ENCODE data around the gene MIGA1. TPM values are rescaled to one million over a fixed set of nuclear protein-coding genes. Genes with fewer than 3 reads are reported as not detected.

Gene MIGA1
- total and polyA plus RNA-seq, 4 donors, result 14.9 to 47.0 (median 20.0) TPM

DNA sequence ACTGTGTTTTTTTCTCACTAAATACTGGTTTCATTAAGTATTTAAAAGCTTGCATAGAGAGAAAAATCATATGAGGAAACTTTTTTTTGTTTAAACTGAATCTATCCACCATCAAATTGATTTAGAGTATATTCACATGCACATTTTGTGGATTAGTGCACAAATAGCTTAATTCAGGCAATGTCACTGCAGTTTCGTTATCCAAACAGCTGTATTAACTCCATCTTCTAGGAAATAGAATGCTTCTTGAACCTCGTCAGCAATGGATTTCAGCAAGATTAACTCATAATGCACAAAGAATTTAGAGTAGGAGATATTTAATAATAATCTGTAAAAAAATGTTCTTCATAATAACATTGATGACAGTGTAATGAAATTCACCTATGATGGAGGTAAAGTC lies 146.5 kb downstream of the MIGA1 start:
- no peak for DNase-seq (ENCODE audit: low read depth in 4 of 6, low spot score in 6 of 6)
- Histone ChIP-seq H3K4me1 (ENCODE audit: control insufficient read depth, insufficient read depth, low read length) (no peaks in the 10 kb centered on the region), H3K27ac (ENCODE audit: low read depth, low read length) (no peak overlapping the region), H3K9me3 (ENCODE audit: control insufficient read depth, insufficient read depth, low read length) (no peaks in the 10 kb centered on the region), H3K4me3 (ENCODE audit: low read depth, low read length) (no peak overlapping the region), H3K36me3 (ENCODE audit: control insufficient read depth, insufficient read depth, low read length) (no peaks in the 10 kb centered on the region), H3K27me3 (ENCODE audit: control insufficient read depth, insufficient read depth, low read length) (no peaks in the 10 kb centered on the region)
- 100% methylated on average over 1 of the region's 2 CpGs for WGBS (ENCODE audit: insufficient coverage)

DNA sequence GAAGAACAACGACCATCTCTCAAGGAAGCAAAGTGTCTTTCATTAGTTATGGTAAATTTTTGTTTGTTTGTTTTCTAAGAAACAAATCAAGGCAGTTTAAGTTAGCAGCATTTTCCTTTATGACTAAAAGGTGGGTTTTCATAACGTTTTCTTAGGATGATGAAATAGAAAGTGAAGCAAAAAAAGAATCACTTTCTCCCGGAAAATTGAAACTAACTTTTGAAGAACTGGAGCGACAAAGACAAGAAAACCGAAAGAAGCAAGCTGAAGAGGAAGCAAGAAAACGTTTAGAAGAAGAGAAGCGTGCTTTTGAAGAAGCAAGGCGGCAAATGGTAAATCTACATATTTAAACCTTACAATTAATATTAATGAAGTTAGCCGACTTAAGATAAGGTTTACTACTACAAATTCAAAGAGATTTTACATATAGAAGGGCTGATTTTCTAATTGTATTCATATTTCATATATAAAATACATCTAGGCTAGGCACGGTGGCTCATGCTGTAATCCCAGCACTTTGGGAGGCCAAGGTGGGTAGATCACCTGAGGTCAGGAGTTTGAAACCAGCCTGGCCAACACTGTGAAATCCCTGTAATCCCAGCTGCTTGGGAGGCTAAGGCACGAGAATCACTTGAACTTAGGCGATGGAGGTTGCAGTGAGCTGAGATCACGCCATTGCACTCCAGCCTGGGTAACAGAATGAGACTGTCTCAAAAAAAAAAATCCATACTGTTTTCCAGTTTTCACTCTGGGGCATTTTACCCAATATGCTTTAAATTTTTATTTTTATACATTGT lies 147.3 kb downstream of the MIGA1 start:
- DNase-seq (ENCODE audit: low read depth in 4 of 6, low spot score in 6 of 6), result no peak
- Histone ChIP-seq H3K4me1 (ENCODE audit: control insufficient read depth, insufficient read depth, low read length) (no peaks in the 10 kb centered on the region), H3K4me3 (ENCODE audit: low read depth, low read length) (no peak overlapping the region), H3K36me3 (ENCODE audit: control insufficient read depth, insufficient read depth, low read length) (no peaks in the 10 kb centered on the region), H3K27me3 (ENCODE audit: control insufficient read depth, insufficient read depth, low read length) (no peaks in the 10 kb centered on the region), H3K27ac (ENCODE audit: low read depth, low read length) (no peak overlapping the region), H3K9me3 (ENCODE audit: control insufficient read depth, insufficient read depth, low read length) (no peaks in the 10 kb centered on the region)
- WGBS (ENCODE audit: insufficient coverage), result 75% methylated on average over 4 of the region's 13 CpGs

DNA sequence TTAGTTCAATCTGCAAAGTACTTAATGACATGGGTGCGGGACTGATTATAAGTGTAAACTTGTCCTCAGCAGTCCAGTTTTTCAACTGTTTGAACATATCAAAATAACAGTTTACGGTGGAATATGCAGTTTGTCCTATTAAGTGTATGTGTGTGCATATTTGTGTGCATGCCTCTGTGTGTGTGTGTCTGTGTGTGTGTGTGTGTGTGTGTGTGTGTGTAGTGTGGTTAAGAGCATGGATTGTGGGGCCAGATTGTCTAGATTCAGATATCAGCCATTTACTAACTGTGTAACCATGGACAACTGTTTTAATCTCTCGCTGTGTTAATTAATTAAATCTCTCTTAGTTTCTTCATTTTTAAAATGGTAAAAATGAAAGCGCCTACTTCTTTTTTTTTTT lies 148.0 kb downstream of the MIGA1 start:
- WGBS (ENCODE audit: insufficient coverage), result 80% methylated on average over 1 of the region's 4 CpGs
- Histone ChIP-seq H3K9me3 (ENCODE audit: control insufficient read depth, insufficient read depth, low read length) (no peaks in the 10 kb centered on the region), H3K27me3 (ENCODE audit: control insufficient read depth, insufficient read depth, low read length) (no peaks in the 10 kb centered on the region), H3K27ac (ENCODE audit: low read depth, low read length) (no peak overlapping the region), H3K36me3 (ENCODE audit: control insufficient read depth, insufficient read depth, low read length) (no peaks in the 10 kb centered on the region), H3K4me1 (ENCODE audit: control insufficient read depth, insufficient read depth, low read length) (no peaks in the 10 kb centered on the region), H3K4me3 (ENCODE audit: low read depth, low read length) (no peak overlapping the region)
- no peak for DNase-seq (ENCODE audit: low read depth in 4 of 6, low spot score in 6 of 6)

Other genes starting within 250 kb of the MIGA1 start
- 100 to 1,000 TPM in 1 of 2 donors, 10 to 100 TPM in 1; 77.9 to 121 TPM for gene ZZZ3, start 97.0 kb upstream of the MIGA1 start, total RNA-seq
- gene ZZZ3, start 97.0 kb upstream of the MIGA1 start, polyA plus RNA-seq (ENCODE audit: insufficient read length in 2 of 2), result 10 to 100 TPM; 32.7 to 43.3 TPM
- gene USP33, start 19.8 kb upstream of the MIGA1 start, total RNA-seq, result 100 to 1,000 TPM in 1 of 2 donors, 10 to 100 TPM in 1; 96.5 to 207 TPM
- gene USP33, start 19.8 kb upstream of the MIGA1 start, polyA plus RNA-seq (ENCODE audit: insufficient read length in 2 of 2), result 10 to 100 TPM; 85.2 to 97.2 TPM
- 1 to 10 TPM; 1.8 to 2.5 TPM for gene NEXN, start 109.0 kb downstream of the MIGA1 start, total RNA-seq
- 1 to 10 TPM; 4.5 to 5.2 TPM for gene NEXN, start 109.0 kb downstream of the MIGA1 start, polyA plus RNA-seq (ENCODE audit: insufficient read length in 2 of 2)
- 100 to 1,000 TPM; 163 to 215 TPM for gene FUBP1, start 199.4 kb downstream of the MIGA1 start, total RNA-seq
- gene FUBP1, start 199.4 kb downstream of the MIGA1 start, polyA plus RNA-seq (ENCODE audit: insufficient read length in 2 of 2), result 100 to 1,000 TPM; 206 to 246 TPM
- gene DNAJB4, start 225.3 kb downstream of the MIGA1 start, total RNA-seq, result 10 to 100 TPM; 46.3 to 73.6 TPM
- 10 to 100 TPM; 28.8 to 31.8 TPM for gene DNAJB4, start 225.3 kb downstream of the MIGA1 start, polyA plus RNA-seq (ENCODE audit: insufficient read length in 2 of 2)